T-cell (primary cell): ENCODE results near the gene PIK3R5. TPM values are rescaled to one million over a fixed set of nuclear protein-coding genes. Genes with fewer than 3 reads are reported as not detected.
A peak's percentile ranks its signal among the peaks of the same experiment; 100 is the strongest.

Experiments
- ATAC-seq, 4 experiments: fragments of 200-7000 bp in 3 of 4; fragments of 150-1000 bp in 1 of 4; cut with Tn5 transposase; replicated peaks in 1 of 4; 1 replicate in 3 of 4; 2 replicates in 1 of 4; pipeline ENCODE4 v1.10.0; 2021; ENCODE audit warnings: moderate library complexity in 3 of 4, mild to moderate bottlenecking in 2 of 4, moderate number of reproducible peaks in 1 of 4
- CTCF ChIA-PET, 2 donors: fragments of 300-600 bp; sonication (Branson Sonifier 250); formaldehyde crosslinking; loops; one replicate each; lab custom pipeline; 2022; ENCODE audit warnings: antibody characterized with exemption in 2 of 2; lab: Charles Lee
- POLR2A ChIA-PET, 2 donors: fragments of 300-600 bp; sonication (Branson Sonifier 250); formaldehyde crosslinking; loops; one replicate each; lab custom pipeline; 2022; ENCODE audit warnings: antibody characterized with exemption in 2 of 2; lab: Charles Lee
- DNase-seq, 35 experiments: peaks; one replicate each; pipeline versions ENCODE4 v3.0.0 to v3.0.0-alpha.2; 2013 to 2023
- H3K27ac ChIP-seq: one replicate; pipeline ENCODE4 v1.5.1; 2013; ENCODE audit warnings: low read length
- H3K27me3 ChIP-seq, 2 experiments: replicated peaks in 1 of 2; 1 replicate in 1 of 2; 2 replicates in 1 of 2; pipeline versions ENCODE4 v1.6.1 to v1.7.0; 2013; ENCODE audit warnings: low read length in 1 of 2, mixed read lengths in 1 of 2; ENCODE audit not compliant: control insufficient read depth in 2 of 2, insufficient read depth in 2 of 2; ENCODE audit errors: extremely low read depth in 1 of 2
- H3K36me3 ChIP-seq, 2 donors: 1 replicate in 1 of 2; 2 replicates in 1 of 2; pipeline versions ENCODE4 v1.6.1 to v1.7.0; 2013; ENCODE audit warnings: low read length in 1 of 2; ENCODE audit not compliant: control insufficient read depth in 2 of 2, insufficient read depth in 1 of 2; ENCODE audit errors: extremely low read depth in 1 of 2
- H3K4me1 ChIP-seq, 2 experiments: 1 replicate in 1 of 2; 2 replicates in 1 of 2; pipeline versions ENCODE4 v1.6.1 to v1.7.0; 2013; ENCODE audit warnings: low read length in 2 of 2, mixed read lengths in 1 of 2; ENCODE audit not compliant: insufficient read depth in 2 of 2, control insufficient read depth in 1 of 2; ENCODE audit errors: extremely low read depth in 1 of 2
- H3K4me3 ChIP-seq, 2 donors: 1 replicate in 1 of 2; 2 replicates in 1 of 2; pipeline versions ENCODE4 v1.5.1 to v1.7.0; 2013; ENCODE audit warnings: mild to moderate bottlenecking in 2 of 2, low read length in 1 of 2, moderate library complexity in 1 of 2; ENCODE audit not compliant: control insufficient read depth in 1 of 2; ENCODE audit errors: extremely low read depth in 1 of 2
- H3K9me3 ChIP-seq: 2 replicates; pipeline ENCODE4 v1.7.0; 2013
- H3K27ac Mint-ChIP-seq, 2 donors: one replicate each; pipeline ENCODE4 v1.8.0; 2020 to 2021; ENCODE audit warnings: mild to moderate bottlenecking in 2 of 2, mixed read lengths in 2 of 2
- H3K27me3 Mint-ChIP-seq, 2 donors: one replicate each; pipeline ENCODE4 v1.8.0; 2021 to 2022; ENCODE audit warnings: mixed read lengths in 2 of 2
- H3K36me3 Mint-ChIP-seq: one replicate; pipeline ENCODE4 v1.8.0; 2021; ENCODE audit warnings: mixed read lengths
- H3K4me1 Mint-ChIP-seq, 3 donors: one replicate each; pipeline ENCODE4 v1.8.0; 2020 to 2022; ENCODE audit warnings: mixed read lengths in 3 of 3, mild to moderate bottlenecking in 1 of 3
- H3K4me3 Mint-ChIP-seq, 3 donors: one replicate each; pipeline ENCODE4 v1.8.0; 2020 to 2022; ENCODE audit warnings: mild to moderate bottlenecking in 3 of 3, mixed read lengths in 3 of 3, moderate library complexity in 3 of 3
- H3K9me3 Mint-ChIP-seq, 3 donors: one replicate each; pipeline ENCODE4 v1.8.0; 2020 to 2022; ENCODE audit warnings: mixed read lengths in 3 of 3
- WGBS: methylation state at CpG from one replicate; pipeline ENCODE4 v1.1.5; 2013; ENCODE audit warnings: missing lambda C conversion rate; ENCODE audit not compliant: insufficient coverage; 5-methylcytosine and 5-hydroxymethylcytosine counted together
- total RNA-seq, 35 experiments: library from RNA in 6 of 35; stranded (reverse) in 6 of 35; fragments of 120-200 nt in 1 of 35; gene quantifications; one replicate each; pipeline versions ENCODE4 v1.2.1 to v1.2.4 and lab custom pipeline; 2013 to 2026

The PIK3R5 gene
- total RNA-seq, 5 donors from 2014 or later (not counting 1 experiment from before 2014, with no cell fraction given), result 118 to 210 (median 151) TPM

DNA sequence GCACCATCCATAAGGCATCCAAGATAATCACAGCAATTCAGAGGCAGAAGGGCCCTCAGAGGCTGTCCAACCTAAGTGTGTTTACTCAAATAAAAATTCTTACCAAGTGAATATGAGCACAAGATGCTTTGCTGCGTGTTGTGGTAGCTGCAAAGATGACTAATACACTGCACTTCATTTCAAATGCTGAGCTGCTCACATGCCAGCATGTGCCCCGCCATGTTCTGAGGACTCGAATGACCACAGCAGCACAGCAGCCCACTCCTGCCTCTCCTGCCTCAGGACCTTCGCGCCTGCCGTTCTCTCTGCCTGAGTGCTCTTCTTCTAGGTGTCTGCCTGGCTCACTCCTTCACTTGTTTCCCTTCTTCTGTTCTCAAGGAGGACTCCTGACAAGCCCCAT, 19.0 kb downstream of the PIK3R5 start:
- H3K4me1 Mint-ChIP-seq, result peaks cover 89 to 94% (median 94%) of the 10 kb centered on the region in 3 donors
- ATAC-seq, result no peak
- peaks cover 50% of the 10 kb centered on the region for H3K36me3 Mint-ChIP-seq
- H3K9me3 Mint-ChIP-seq, result no peaks in the 10 kb centered on the region
- no peaks in the 10 kb centered on the region for H3K27me3 Mint-ChIP-seq
- WGBS, result 89% methylated on average over 5 of the region's 6 CpGs
- CTCF ChIA-PET, result no interaction called here
- DNase-seq, result no peak
- H3K4me1 ChIP-seq, result peaks cover 50 to 67% of the 10 kb centered on the region in 2 experiments
- POLR2A ChIA-PET, result no interaction called here
- no peaks in the 10 kb centered on the region for H3K9me3 ChIP-seq
- H3K27me3 ChIP-seq, result no peaks in the 10 kb centered on the region
- H3K27ac ChIP-seq, result peak overlapping the region; percentile 17
- peak overlapping the region; percentile 73 to 93 for H3K27ac Mint-ChIP-seq
- H3K4me3 ChIP-seq, result no peak overlapping the region
- peaks cover 11 to 30% of the 10 kb centered on the region in 2 donors for H3K36me3 ChIP-seq
- peak overlapping the region in 1 of 3 donors; percentile 36 for H3K4me3 Mint-ChIP-seq

DNA sequence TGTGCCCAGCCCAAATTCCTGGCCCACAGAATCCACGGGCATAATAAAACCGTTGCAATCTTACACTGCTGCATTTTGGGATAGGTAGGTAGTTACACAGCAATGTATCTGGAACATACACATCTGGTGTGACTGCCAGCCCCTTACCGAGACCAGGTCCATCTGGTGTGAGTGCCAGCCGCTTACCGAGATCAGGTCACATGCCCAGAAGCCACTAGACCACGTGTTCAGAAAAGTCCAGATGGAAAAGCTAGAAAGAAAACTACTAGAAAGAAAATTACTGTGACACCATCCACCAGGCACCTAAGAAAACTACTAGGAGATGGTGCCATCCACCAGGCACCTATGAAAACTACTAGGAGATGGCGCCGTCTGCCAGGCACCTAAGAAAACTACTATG, 19.4 kb downstream of the PIK3R5 start:
- no peaks in the 10 kb centered on the region for H3K27me3 ChIP-seq
- no peaks in the 10 kb centered on the region for H3K27me3 Mint-ChIP-seq
- H3K27ac Mint-ChIP-seq, result peak overlapping the region; percentile 72 to 93

DNA sequence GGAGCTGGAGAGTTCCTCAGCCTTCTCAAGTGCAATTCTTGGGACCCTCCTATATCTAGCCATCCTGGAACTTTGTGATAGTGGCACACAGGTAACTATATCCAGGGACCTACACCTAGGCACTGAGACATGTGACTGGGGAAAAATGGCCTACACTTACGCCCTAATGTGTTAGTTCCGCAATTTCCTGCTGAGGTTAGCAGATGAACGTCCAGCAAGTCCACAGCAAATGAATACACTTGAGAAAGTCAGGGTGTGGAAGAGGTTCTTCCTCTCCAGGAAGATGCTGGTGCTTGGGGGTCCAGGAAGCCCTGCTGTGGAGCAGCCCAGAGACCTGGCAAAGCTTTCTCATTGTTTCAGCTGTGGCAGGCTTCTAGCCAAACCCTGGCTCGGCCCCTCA, 20.8 kb downstream of the PIK3R5 start:
- Histone ChIP-seq H3K36me3 (peaks cover 11 to 30% of the 10 kb centered on the region in 2 donors), H3K27me3 (no peaks in the 10 kb centered on the region), H3K4me3 (no peak overlapping the region), H3K27ac (peak overlapping the region; percentile 18), H3K9me3 (no peaks in the 10 kb centered on the region), H3K4me1 (peaks cover 61 to 84% of the 10 kb centered on the region in 2 experiments)
- Mint-ChIP-seq H3K36me3 (peaks cover 37% of the 10 kb centered on the region), H3K4me1 (peaks cover 93 to 94% (median 94%) of the 10 kb centered on the region in 3 donors), H3K27ac (peak overlapping the region; percentile 72 to 93), H3K4me3 (peak overlapping the region in 1 of 3 donors; percentile 15), H3K27me3 (no peaks in the 10 kb centered on the region), H3K9me3 (no peaks in the 10 kb centered on the region)
- no peak for DNase-seq
- CTCF ChIA-PET, result interaction anchor here in 1 of 2 donors (0.8 kb wide), 1 partner anchor 8 kb away, joined by 3 read pairs; no protein-coding TSS in a partner anchor
- POLR2A ChIA-PET, result interaction anchor here in 1 of 2 donors (0.6 kb wide), 1 partner anchor 9 kb away, joined by 3 read pairs; no protein-coding TSS in a partner anchor
- 62% methylated on average over 2 of the region's 4 CpGs for WGBS
- no peak for ATAC-seq

More for the DNA sequence above, 19.4 kb downstream of the PIK3R5 start:
- H3K9me3 Mint-ChIP-seq, result no peaks in the 10 kb centered on the region
- peaks cover 89 to 94% (median 94%) of the 10 kb centered on the region in 3 donors for H3K4me1 Mint-ChIP-seq
- Histone ChIP-seq H3K4me1 (peaks cover 54 to 71% of the 10 kb centered on the region in 2 experiments), H3K36me3 (peaks cover 11 to 30% of the 10 kb centered on the region in 2 donors), H3K9me3 (no peaks in the 10 kb centered on the region), H3K4me3 (no peak overlapping the region), H3K27ac (peak overlapping the region; percentile 18)
- 17% methylated on average over 1 of the region's 8 CpGs for WGBS
- ChIA-PET CTCF (no interaction called here), POLR2A (no interaction called here)
- no peak overlapping the region for H3K4me3 Mint-ChIP-seq
- no peak for ATAC-seq
- peaks cover 46% of the 10 kb centered on the region for H3K36me3 Mint-ChIP-seq
- DNase-seq, result no peak

DNA sequence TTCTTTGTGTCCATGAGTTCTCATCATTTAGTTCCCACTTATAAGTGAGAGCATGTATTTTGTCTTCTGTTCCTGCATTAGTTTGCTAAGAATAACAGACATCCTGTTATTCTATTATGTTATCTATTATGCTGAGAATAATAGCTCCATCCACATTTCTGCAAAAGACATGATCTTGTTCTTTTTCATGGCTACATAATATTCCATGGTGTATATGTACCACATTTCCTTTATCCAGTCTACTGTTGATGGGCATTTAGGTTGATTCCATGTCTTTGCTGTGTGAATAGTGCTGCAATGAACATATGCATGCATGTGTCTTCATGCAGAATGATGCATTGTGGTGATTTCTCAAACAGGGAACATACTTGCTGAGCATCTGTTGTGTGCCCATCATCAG, 21.4 kb downstream of the PIK3R5 start:
- H3K4me1 Mint-ChIP-seq, result peaks cover 93 to 95% (median 95%) of the 10 kb centered on the region in 3 donors
- H3K27ac Mint-ChIP-seq, result peak overlapping the region; percentile 91 to 93

DNA sequence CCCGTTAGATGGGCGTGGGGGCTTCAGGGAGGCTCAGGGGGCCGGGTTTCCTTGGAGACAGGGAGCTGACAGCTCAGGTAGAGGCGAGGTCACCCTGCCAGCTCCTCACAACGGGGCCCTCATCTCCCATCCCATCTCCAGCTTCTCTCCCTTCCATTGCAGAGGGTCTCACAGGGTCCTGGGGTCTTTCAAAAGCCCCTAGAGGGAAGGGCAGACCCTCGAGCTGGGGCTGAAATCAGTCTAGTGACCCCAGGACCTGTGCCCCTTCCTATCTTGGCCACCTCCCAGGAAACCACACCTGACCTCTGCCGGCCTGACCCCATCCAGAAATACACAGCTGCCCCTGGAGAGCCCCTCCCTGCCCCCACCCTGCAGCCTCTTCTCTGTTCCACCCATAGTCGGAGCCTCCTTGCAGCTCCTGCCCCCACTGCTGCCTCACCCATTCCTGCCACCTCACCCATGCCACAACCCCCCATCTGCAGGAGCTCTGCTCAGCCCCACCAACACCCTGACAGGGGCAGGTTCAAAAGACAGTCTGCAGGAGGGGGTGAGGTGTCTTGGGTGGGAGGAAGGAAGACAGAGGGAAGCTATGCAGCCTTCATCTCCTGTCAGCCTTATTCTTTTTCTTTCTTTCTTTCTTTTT, 23.4 kb downstream of the PIK3R5 start:
- H3K4me1 ChIP-seq, result peaks cover 57 to 73% of the 10 kb centered on the region in 2 experiments
- H3K4me3 ChIP-seq, result peak overlapping the region; percentile 30 to 62
- H3K4me1 Mint-ChIP-seq, result peaks cover 90 to 97% (median 93%) of the 10 kb centered on the region in 3 donors
- H3K27ac Mint-ChIP-seq, result peak overlapping the region; percentile 99
- no peaks in the 10 kb centered on the region for H3K9me3 ChIP-seq
- DNase-seq (peak in 29 of 35 experiments; percentile 27 to 71 (median 49)), ATAC-seq (peak; percentile 58 to 64 (median 62))
- CTCF ChIA-PET, result interaction anchor here (0.5 to 1.7 kb wide), 9 partner anchors 10 to 47 kb away, joined by 3 to 11 read pairs (median 5); no protein-coding TSS in a partner anchor
- H3K36me3 ChIP-seq, result peaks cover 11 to 38% of the 10 kb centered on the region in 2 donors
- no peaks in the 10 kb centered on the region for H3K9me3 Mint-ChIP-seq
- 56% methylated on average over 6 of the region's 8 CpGs for WGBS
- peak overlapping the region; percentile 68 to 80 (median 73) for H3K4me3 Mint-ChIP-seq
- no peaks in the 10 kb centered on the region for H3K27me3 Mint-ChIP-seq
- peak overlapping the region; percentile 85 for H3K27ac ChIP-seq
- peaks cover 37% of the 10 kb centered on the region for H3K36me3 Mint-ChIP-seq
- POLR2A ChIA-PET, result interaction anchor here in 1 of 2 donors (0.7 to 1.4 kb wide), 2 partner anchors 11 to 16 kb away, joined by 5 read pairs; no protein-coding TSS in a partner anchor
- no peaks in the 10 kb centered on the region for H3K27me3 ChIP-seq

More for the DNA sequence above, 21.4 kb downstream of the PIK3R5 start:
- ATAC-seq, result no peak
- Histone ChIP-seq H3K27me3 (no peaks in the 10 kb centered on the region), H3K36me3 (peaks cover 11 to 30% of the 10 kb centered on the region in 2 donors), H3K9me3 (no peaks in the 10 kb centered on the region), H3K4me1 (peaks cover 60 to 88% of the 10 kb centered on the region in 2 experiments), H3K4me3 (no peak overlapping the region), H3K27ac (no peak overlapping the region)
- no peaks in the 10 kb centered on the region for H3K9me3 Mint-ChIP-seq
- no peaks in the 10 kb centered on the region for H3K27me3 Mint-ChIP-seq
- H3K36me3 Mint-ChIP-seq, result peaks cover 37% of the 10 kb centered on the region
- DNase-seq, result no peak
- POLR2A ChIA-PET, result no interaction called here
- H3K4me3 Mint-ChIP-seq, result peak overlapping the region in 1 of 3 donors; percentile 35
- CTCF ChIA-PET, result interaction anchor here in 1 of 2 donors (0.8 kb wide), 1 partner anchor 9 kb away, joined by 3 read pairs; no protein-coding TSS in a partner anchor

DNA sequence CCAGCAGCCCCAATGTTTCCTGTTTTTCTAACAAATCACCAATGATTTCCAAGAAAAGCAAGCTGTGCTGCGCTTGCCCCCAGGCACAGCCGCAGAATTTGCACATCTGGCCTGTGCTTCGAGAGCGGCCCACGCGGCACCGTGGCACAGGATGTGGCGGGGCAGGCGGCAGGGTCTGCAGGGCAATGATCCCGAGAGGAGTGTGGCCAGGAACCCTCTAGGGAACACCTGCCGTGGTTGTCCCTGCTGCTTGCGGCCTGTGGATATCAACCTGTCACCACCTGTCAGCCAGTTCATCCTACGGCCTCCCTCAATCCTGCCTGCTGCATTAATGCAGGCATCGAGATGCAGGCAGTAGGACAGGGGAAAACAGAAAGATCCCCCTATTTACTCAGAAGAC, 24.0 kb downstream of the PIK3R5 start:
- CTCF ChIA-PET, result interaction anchor here in 1 of 2 donors (0.6 to 1.7 kb wide), 6 partner anchors 10 to 47 kb away, joined by 3 to 11 read pairs (median 4); no protein-coding TSS in a partner anchor
- WGBS, result 0% methylated on average over 12 of the region's 14 CpGs
- Mint-ChIP-seq H3K4me1 (peaks cover 90 to 95% (median 91%) of the 10 kb centered on the region in 3 donors), H3K27me3 (no peaks in the 10 kb centered on the region), H3K36me3 (peaks cover 33% of the 10 kb centered on the region), H3K9me3 (no peaks in the 10 kb centered on the region), H3K27ac (peak overlapping the region; percentile 99), H3K4me3 (peak overlapping the region; percentile 68 to 80 (median 73))
- no peaks in the 10 kb centered on the region for H3K9me3 ChIP-seq
- H3K4me1 ChIP-seq, result peaks cover 51 to 70% of the 10 kb centered on the region in 2 experiments
- peak overlapping the region; percentile 85 for H3K27ac ChIP-seq
- ATAC-seq (peak; percentile 73 to 81 (median 78)), DNase-seq (peak; percentile 39 to 88 (median 71))
- no peaks in the 10 kb centered on the region for H3K27me3 ChIP-seq
- peak overlapping the region; percentile 30 to 62 for H3K4me3 ChIP-seq
- POLR2A ChIA-PET, result interaction anchor here (0.5 to 1.4 kb wide), 2 partner anchors 12 to 13 kb away, joined by 3 to 5 read pairs; no protein-coding TSS in a partner anchor
- H3K36me3 ChIP-seq, result peaks cover 11 to 36% of the 10 kb centered on the region in 2 donors
